SK-N-MC (cell line): ENCODE results near the gene BCDIN3D.
A peak's percentile ranks its signal among the peaks of the same experiment; 100 is the strongest.

Source experiments
- DNase-seq: peaks from one replicate; pipeline ENCODE4 v3.0.0-alpha.2; 2011; ENCODE audit warnings: low read depth, low spot score
- H3K27ac ChIP-seq: fragments of 200-600 bp; sonication (generic); 2 replicates; pipeline ENCODE4 v1.5.1; 2016; ENCODE audit warnings: mixed run types
- H3K36me3 ChIP-seq: fragments of 200-600 bp; sonication (generic); 2 replicates; pipeline ENCODE4 v1.6.1; 2017; ENCODE audit warnings: antibody characterized with exemption, low read length, mixed read lengths; ENCODE audit not compliant: insufficient read depth
- H3K4me3 ChIP-seq: fragments of 200-600 bp; sonication (generic); 2 replicates; pipeline ENCODE4 v1.5.1; 2016
- H3K9ac ChIP-seq: fragments of 200-600 bp; sonication (generic); 2 replicates; pipeline ENCODE4 v1.8.0; 2017; ENCODE audit warnings: mixed run types, mixed read lengths; ENCODE audit not compliant: insufficient read length
- H3K9me3 ChIP-seq: fragments of 200-600 bp; sonication (generic); 2 replicates; pipeline ENCODE4 v1.6.1; 2017; ENCODE audit warnings: low read depth, mild to moderate bottlenecking, antibody characterized with exemption, low read length, moderate library complexity, mixed read lengths
- EZH2 ChIP-seq: fragments of 200-600 bp; sonication (generic); IDR thresholded peaks from one replicate; pipeline ENCODE4 v1.6.1; 2017; ENCODE audit warnings: antibody characterized with exemption
- FOXP2 ChIP-seq: optimal IDR thresholded peaks from 2 replicates; pipeline ENCODE3; 2011; ENCODE audit warnings: mild to moderate bottlenecking, moderate library complexity; ENCODE audit not compliant: insufficient read depth; ENCODE audit errors: extremely low read length, control extremely low read depth
- POLR2AphosphoS5 ChIP-seq: IDR thresholded peaks from 2 replicates; pipeline ENCODE4 v1.6.1; 2012; ENCODE audit warnings: mild to moderate bottlenecking, low read depth, low read length, borderline replicate concordance

The BCDIN3D gene

DNA sequence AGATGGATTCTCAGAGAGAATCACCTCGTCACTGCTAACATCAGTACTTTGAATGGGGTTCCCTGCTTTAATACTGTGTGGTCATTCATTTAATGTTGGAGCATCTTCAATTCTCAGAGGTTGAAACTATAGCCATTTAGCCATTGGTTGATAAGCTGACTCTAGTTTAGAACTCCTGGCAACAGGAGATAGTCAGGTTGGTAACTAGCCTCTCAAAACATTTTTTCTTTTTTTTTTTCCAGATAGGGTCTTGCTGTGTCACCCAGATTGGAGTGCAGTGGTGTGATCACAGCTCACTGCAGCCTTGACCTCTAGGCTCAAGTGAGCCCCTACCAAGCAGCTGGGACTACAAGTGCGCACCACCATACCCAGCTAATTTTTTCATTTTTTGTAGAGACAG lies 11.2 kb downstream of the BCDIN3D start:
- no peak for DNase-seq
- Histone ChIP-seq H3K4me3 (no peak overlapping the region), H3K9me3 (no peaks in the 10 kb centered on the region), H3K36me3 (no peaks in the 10 kb centered on the region), H3K27ac (peak overlapping the region; percentile 90; the same call in 1 of the 2 replicates), H3K9ac (no peak overlapping the region)
- TF ChIP-seq EZH2 (no peak), FOXP2 (no peak), POLR2AphosphoS5 (no peak)

GRCh38 chr12:49828133-49829091 lies 14.5 kb downstream of the BCDIN3D start, which contains the start of gene NCKAP5L:
Gene NCKAP5L (minus strand): TSS chr12:49828413. CDS start chr12:49804044, 24,369 bp downstream.
- no peaks in the 10 kb centered on the region for H3K9me3 ChIP-seq
- peak; percentile 72 for DNase-seq
- H3K36me3 ChIP-seq = no peaks in the 10 kb centered on the region; the same call in 1 of the 2 replicates
- H3K4me3 ChIP-seq = peak within 1 kb of the TSS; percentile 94
- TF ChIP-seq FOXP2 = peak; percentile 28
- TF ChIP-seq EZH2 = no peak
- peak; percentile 83 for TF ChIP-seq POLR2AphosphoS5
- peak within 1 kb of the TSS; percentile 85 for H3K9ac ChIP-seq
- peak within 1 kb of the TSS; percentile 87 for H3K27ac ChIP-seq

DNA sequence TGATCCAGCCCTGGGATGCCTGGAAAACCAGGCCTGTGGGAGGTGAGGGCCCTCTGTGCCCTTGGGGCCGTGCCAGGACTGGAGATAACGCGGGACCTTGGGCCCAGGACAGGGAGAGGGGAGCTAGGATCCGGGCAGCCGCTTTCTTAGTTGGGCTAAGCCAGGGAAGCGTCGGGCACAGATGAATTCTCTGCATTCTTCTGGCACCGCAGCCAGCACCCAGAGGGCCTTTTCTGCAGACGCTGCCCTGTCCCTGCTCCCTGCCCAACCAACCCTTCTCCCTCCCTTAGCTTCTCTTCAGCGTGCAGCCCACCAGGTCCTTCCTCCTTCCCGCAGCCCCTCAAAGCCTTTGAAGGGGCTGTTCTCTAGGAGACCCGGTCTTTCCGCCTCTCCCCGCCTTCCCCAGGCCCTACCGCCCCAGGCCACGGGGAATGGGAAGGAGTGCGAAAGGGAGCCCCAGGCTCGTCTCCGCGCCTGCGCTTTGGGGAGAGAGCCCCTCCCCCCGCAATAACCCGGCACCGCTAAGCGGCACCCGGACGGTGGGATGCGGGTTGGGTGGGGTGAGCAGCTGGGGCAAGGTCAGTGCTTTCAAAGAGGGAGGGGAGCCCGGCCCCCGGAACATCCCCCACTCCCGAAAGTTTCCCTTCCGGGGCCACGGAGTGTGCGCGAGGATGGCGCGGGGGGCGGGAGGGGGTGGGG lies 15.4 kb downstream of the BCDIN3D start:
- Histone ChIP-seq H3K27ac (peak overlapping the region; percentile 28; the same call in 1 of the 2 replicates), H3K36me3 (peaks cover 4% of the 10 kb centered on the region; the same call in 1 of the 2 replicates), H3K4me3 (peak overlapping the region; percentile 94), H3K9me3 (no peaks in the 10 kb centered on the region), H3K9ac (peak overlapping the region; percentile 81)
- no peak for DNase-seq
- TF ChIP-seq POLR2AphosphoS5 (no peak), EZH2 (no peak), FOXP2 (no peak)

GRCh38 chr12:49827051-49827400 lies 15.9 kb downstream of the BCDIN3D start:
- peak overlapping the region; percentile 94 for H3K4me3 ChIP-seq
- no peak for DNase-seq
- peaks cover 9% of the 10 kb centered on the region; the same call in 1 of the 2 replicates for H3K36me3 ChIP-seq
- no peak overlapping the region; the same call in 1 of the 2 replicates for H3K27ac ChIP-seq
- no peak for TF ChIP-seq FOXP2
- no peak for TF ChIP-seq EZH2
- no peak for TF ChIP-seq POLR2AphosphoS5
- peak overlapping the region; percentile 81 for H3K9ac ChIP-seq
- H3K9me3 ChIP-seq = no peaks in the 10 kb centered on the region

DNA sequence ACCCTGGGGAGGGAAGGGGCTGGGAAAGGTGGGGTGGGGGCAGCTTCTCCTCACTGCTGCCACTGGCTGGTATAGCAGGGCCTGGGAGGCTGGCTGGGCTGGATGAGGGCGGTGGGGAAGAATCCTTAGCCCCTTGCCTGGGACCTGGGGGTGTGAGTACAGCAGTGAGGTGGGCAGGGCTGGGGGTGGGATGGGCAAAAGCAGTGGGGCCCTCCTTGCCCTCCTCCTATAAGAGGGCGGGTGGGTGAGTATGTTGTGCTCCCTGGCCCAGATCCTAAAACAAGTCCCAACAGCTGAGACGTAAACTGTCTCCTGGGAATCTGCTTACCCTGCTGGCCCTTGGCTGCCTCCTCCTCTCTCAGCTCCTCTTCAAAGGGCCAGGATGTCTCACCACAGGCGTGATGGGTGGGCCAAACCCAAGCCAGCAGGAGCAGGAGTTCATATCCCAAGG lies 16.9 kb downstream of the BCDIN3D start:
- Histone ChIP-seq H3K9me3 (no peaks in the 10 kb centered on the region), H3K4me3 (no peak overlapping the region), H3K9ac (no peak overlapping the region), H3K36me3 (peaks cover 12% of the 10 kb centered on the region; the same call in 1 of the 2 replicates), H3K27ac (no peak overlapping the region)
- TF ChIP-seq POLR2AphosphoS5 = no peak
- no peak for TF ChIP-seq EZH2
- TF ChIP-seq FOXP2 = no peak
- no peak for DNase-seq

DNA sequence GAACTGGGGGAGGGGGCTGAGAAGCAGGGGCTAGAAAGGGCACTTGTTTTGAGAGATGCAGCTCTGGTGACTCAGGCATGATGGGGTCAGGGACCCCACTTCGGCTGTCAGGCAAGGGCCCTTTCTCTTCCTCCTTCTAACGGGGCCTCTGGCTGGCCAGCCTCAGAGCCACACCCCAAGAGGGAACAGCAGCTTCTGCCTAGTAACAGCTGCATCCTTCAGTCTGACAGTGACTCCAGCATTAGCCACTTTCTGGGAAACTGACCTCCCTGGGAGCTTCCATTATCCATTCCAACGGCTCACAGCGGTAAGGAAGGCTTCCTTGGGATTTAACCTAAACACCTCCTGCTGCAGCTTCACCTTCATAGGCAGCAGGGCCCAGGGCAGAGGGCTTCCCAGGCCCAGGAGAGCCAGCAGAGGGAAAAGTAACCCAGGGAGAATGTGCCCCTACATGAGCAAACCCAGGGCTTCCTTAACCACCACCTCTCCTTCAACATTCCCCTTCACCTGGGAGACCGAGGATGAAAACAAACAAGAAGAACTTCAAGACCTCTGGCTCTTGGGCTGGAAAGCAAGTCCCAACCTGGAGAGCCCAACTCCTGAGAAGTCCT lies 17.4 kb downstream of the BCDIN3D start:
- no peak for TF ChIP-seq FOXP2
- TF ChIP-seq EZH2 = no peak
- no peak for TF ChIP-seq POLR2AphosphoS5
- no peak overlapping the region for H3K9ac ChIP-seq
- H3K27ac ChIP-seq = no peak overlapping the region
- H3K4me3 ChIP-seq = no peak overlapping the region
- H3K36me3 ChIP-seq = peaks cover 12% of the 10 kb centered on the region; the same call in 1 of the 2 replicates
- DNase-seq = no peak
- no peaks in the 10 kb centered on the region for H3K9me3 ChIP-seq

DNA sequence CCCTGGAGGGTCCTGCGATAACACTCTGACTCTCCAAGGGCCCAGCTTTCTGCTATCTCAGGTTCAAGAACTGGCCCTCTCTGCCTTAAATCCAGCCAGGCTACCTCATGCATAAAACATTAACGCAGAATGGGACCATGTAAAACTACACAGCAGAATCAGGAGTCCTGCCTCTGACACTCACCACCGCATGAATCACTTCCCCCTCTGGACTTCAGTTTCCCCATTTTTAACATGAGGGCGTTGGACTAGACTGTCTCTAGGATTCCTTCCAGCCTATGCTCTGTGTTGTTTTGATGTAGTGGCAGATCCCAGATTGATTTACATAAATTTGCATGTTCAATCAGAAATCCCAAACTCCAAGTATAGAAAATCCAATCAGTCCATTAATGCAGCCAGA lies 18.0 kb downstream of the BCDIN3D start:
- Histone ChIP-seq H3K4me3 (no peak overlapping the region), H3K27ac (no peak overlapping the region), H3K9me3 (no peaks in the 10 kb centered on the region), H3K9ac (no peak overlapping the region), H3K36me3 (peaks cover 12% of the 10 kb centered on the region; the same call in 1 of the 2 replicates)
- TF ChIP-seq EZH2 (no peak), POLR2AphosphoS5 (no peak), FOXP2 (no peak)
- DNase-seq = no peak
